Measurements from ENCODE around the gene LYRM4. TPM values are rescaled to one million over a fixed set of nuclear protein-coding genes. Genes with fewer than 3 reads are reported as not detected.

The LYRM4 gene
- 7.3 and 12.3 TPM in 2 replicates for total RNA-seq

GRCh38 chr6:5260661-5261544 is at the start of gene LYRM4, which contains the start of gene FARS2:
TSS of gene LYRM4 (minus strand) at chr6:5260950. CDS start at chr6:5260733, 217 bp downstream.
TSS of gene FARS2 (plus strand) at chr6:5261513.

GRCh38 chr6:5084781-5085647 is 175.7 kb downstream of the LYRM4 start, which contains the start of gene PPP1R3G:
TSS of gene PPP1R3G (plus strand) at chr6:5085341. CDS start at chr6:5085486, 145 bp downstream.

Small RNAs within 50 kb of the gene (small RNA-seq; reads per million reads assigned to genes)
- gene MIR3691, result 1.6 reads per million, percentile 38 among the genes with 10 or more reads in this experiment

Other genes starting within 250 kb of the LYRM4 start
- 4.4 and 6.2 TPM in 2 replicates for gene PPP1R3G, start 175.6 kb downstream of the LYRM4 start, total RNA-seq
- 26.6 and 26.8 TPM in 2 replicates for gene FARS2, start 563 bp upstream of the LYRM4 start, total RNA-seq